NAMALWA (cell line): Measurements from ENCODE around the gene SPACA4.
A peak's percentile ranks its signal among the peaks of the same experiment; 100 is the strongest.
"Not testable (repeated sequence)": the region's sequence is repeated elsewhere in the genome, so short reads cannot be mapped to it uniquely, and the experiment has no call there.

Experiments
- DNase-seq: peaks from one replicate; pipeline ENCODE4 v3.0.0-alpha.2; 2015; ENCODE audit warnings: low spot score

SPACA4 gene

GRCh38 chr19:48606463-48607358 is at the start of gene SPACA4:
Gene SPACA4, plus strand, starts transcription at chr19:48606742. Its CDS starts 237 bp downstream, at chr19:48606979.
- no peak for DNase-seq

GRCh38 chr19:48556825-48557224 is 49.7 kb upstream of the SPACA4 start:
- DNase-seq: no peak

- DNase-seq: no peak
Observed at GRCh38 chr19:48558018-48558684, 48.4 kb upstream of the SPACA4 start.

DNA sequence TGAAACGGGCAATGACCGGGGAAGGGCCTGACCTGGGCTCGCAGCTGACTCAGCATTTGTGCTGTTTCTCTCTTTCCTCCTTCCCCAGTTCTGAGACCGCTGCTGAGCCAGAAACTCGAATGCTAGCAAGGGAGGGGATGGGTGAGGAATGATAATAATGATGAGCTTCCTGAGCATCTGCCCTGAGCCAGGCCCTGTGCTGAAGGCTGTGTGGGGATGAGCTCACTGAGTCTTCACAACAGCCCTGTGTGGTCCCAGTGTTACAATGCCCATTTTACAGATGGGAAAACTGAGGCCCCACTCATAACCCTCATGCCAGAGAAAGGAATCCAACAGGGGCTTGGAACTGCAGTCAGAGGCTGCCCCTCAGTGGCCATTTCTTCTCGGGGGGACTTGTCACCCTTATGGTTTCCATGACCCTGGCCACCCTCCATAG is 46.4 kb upstream of the SPACA4 start:
- DNase-seq: no peak

DNA sequence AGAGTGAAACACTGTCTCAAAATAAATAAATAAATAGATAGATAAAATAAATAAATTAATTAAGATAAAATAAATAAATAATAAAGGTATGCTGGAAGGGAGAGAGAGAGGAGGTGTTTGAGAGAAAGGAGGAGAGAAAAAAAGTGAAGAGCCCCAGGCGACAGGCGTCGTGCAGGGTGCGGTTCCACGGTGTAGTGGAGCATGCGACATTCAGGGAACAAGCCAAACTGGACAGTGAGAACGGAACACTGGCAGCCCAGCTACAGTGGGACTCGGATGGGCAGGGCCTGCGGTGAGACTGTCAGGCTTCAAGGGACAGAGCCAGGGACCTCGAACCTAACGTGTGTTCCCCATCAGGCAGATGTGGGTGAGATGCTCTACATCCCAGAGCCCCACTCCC is 45.1 kb upstream of the SPACA4 start:
- DNase-seq: no peak

GRCh38 chr19:48565090-48565489 is 41.5 kb upstream of the SPACA4 start:
- DNase-seq: no peak

- no peak for DNase-seq
Observed at GRCh38 chr19:48568345-48568886, 38.1 kb upstream of the SPACA4 start.

DNA sequence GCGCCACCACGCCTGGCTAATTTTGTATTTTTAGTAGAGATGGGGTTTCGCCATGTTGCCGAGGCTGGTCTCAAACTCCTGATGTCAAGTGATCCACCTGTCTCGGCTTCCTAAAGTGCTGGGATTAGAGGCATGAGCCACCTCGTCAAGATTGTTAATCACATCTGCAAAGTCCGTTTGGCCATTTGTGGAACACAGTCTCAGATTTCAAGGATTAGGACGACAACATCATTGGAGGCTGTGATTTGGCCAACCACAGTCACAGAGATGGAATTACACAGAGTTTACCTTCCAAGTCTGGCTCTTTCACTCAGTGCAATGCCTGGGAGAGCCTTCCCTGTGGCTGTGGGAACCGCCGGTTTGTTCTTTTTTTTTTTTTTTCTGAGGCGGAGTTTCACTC is 36.7 kb upstream of the SPACA4 start:
- no peak for DNase-seq

DNA sequence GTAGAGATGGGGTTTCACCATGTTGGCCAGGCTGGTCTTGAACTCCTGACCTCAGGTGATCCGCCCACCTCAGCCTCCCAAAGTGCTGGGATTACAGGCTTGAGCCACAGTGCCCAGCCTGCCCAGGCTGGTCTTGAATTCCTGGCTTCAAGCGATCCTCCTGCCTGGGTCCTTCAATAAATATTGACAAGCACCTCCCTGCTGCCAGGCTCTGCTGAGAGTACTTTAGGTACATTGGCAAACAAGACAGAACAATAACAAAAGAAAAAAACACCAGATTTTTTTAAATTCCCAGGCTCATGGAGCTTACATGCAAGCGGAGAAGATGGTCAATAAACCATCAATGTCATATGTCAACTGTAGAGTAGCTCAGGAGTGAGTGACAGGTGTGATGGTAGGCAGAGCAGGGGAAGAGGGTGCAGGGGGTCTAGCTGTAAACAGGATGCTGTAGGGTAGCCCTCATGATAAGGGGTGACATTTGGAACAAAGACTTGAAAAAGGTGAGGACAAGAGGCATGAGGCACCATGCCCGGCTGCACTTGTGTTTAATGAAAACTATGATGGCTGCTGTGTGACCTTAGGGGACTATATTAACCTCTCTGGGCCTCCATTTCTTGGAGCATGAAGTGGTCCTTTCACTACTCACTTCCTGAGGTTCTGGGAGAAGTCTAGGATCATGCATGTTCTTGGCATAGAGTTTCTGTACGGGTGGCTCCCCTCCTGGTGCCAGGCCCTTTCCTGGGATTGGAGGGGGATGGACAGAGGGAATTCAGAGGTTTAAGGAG is 35.0 kb upstream of the SPACA4 start:
- DNase-seq: no peak

GRCh38 chr19:48573163-48573505 is 33.4 kb upstream of the SPACA4 start:
- no peak for DNase-seq

DNA sequence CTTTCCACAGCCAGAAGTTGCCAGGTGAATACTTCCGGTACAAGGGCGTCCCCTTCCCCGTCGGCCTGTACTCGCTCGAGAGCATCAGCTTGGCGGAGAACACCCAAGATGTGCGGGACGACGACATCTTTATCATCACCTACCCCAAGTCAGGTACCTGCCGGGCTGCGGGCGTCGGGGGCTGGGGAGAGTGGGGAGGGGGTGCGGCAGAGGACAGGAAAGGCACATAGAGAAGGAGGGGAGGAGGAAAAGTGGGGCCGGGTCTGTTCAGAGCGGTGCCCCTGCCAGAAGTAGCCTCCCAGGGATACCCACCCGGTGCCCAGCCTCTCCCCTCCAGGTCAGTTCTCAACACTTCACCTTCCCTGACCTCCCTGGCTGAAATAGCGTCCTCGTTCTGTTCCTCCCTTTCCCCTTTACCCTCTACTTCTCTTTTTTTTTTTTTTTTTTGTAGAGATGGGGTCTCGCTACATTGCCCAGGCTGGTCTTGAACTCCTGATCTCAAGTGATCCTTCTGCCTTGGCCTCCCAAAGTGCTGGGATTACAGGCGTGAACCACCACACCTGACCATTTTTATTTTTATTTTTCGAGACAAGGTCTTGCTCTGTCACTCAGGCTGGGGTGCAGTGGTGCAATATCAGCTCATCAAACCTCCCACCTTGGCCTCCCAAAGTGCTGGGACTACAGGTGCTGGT is 30.5 kb upstream of the SPACA4 start:
- no peak for DNase-seq

DNA sequence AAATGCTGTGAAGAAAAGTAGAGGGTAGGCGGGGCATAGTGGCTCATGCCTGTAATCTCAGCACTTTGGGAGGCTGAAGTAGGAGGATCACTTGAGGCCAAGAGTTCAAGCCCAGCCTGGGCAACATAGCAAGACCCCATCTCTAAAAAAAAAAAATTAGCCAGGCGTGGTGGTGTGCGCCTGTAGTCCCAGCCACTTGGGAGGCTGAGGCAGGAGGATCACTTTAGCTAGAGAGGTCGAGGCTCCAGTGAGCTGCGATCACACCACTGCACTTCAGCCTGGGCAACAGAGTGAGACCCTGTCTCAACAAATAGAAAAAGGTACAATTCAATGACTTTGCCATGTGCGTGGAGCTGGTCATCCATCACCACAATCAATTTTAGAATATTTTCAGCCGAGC is 28.6 kb upstream of the SPACA4 start:
- DNase-seq: not testable (repeated sequence)

- DNase-seq: no peak
Observed at GRCh38 chr19:48578891-48579290, 27.7 kb upstream of the SPACA4 start.

GRCh38 chr19:48582168-48582567 is 24.4 kb upstream of the SPACA4 start:
- no peak for DNase-seq

DNA sequence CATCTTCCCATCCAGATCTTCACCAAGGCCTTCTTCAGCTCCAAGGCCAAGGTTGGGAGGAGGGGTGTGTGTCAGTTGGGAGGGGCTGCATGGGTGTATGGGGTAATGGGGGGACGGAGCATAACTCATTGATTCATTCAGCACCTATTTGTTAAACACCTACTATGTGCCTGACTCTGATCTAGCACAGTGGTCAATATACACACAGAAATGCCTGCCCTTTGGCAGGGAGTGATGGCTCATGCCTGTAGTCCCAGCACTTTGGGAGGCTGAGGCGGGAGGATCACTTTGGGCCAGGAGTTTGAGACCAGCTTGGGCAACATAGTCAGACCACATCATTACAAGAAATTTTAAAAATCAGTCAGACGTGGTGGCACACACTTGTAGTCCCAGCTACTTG is 19.2 kb upstream of the SPACA4 start:
- DNase-seq: no peak

DNA sequence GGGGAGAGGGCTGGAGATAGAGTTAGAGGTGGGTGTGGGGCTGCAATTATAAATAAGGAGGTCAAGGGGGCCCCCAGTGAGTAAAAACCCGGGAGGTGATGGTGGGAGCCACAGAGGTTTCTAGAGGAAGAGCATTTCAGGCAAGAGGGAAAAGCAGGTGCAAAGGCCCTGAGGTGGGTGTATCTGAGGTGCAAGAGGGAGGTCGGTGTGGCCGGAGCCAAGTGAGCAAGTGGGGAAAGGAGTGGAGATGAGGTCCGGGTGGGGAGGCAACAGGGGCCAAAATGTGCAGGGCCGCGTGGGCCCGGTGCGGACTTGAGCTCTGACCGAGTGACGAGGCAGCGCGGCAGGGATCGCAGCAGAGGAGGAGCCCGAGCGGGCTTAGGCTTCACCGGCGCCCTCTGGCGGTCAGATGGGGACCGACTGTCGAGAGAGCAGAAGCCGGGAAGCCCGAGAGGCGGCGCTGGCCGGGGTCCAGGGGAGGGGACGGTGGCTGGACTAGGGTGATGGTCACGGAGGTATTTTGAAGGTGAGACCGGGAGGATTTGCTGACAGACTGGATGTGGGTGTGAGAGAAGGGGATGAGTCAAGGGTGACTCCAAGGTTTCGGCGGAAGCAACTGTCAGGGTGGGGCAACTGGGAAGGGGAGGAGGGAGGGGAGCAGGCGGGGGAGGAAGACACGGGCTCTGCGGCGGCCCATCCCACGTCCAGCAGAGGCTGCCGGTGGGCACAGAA is 17.7 kb upstream of the SPACA4 start:
- DNase-seq: peak; percentile 88

DNA sequence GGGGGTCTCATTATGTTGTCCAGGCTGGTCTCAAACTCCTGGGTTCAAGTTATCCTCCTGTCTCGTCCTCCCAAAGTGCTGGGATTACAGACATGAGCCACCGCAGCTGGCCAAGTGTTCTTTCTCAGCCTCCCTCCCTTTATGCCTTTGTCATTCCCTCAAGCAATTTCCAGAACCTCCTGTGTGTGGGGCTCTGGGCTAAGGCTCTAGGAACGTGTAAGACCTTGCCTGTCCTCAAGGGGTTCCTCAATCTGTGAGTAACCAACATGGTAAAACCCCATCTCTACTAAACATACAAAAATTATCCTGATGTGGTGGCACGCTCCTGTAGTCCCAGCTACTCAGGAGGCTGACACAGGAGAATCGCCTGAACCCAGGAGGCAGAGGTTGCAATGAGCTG is 15.5 kb upstream of the SPACA4 start:
- DNase-seq: no peak

- no peak for DNase-seq
Observed at GRCh38 chr19:48595171-48595570, 11.4 kb upstream of the SPACA4 start.

DNA sequence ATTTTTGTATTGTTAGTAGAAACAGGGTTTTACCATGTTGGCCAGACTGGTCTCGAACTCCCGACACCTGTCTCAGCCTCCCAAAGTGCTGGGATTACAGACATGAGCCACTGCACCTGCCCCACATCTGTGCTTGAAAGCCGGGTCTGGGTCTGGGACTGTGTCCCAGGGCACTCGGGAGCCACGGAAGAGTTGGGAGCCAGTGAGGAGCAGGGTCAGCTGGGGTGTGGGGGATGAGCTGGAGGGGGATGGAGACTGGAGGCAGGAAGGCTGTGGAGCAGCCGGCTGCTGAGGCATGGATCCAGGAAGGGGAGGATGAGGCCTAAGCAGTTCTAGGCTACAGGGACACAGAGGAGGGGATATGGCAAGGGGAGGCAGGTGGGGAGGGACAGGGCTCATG is 10.7 kb upstream of the SPACA4 start:
- no peak for DNase-seq

GRCh38 chr19:48596237-48596636 is 10.3 kb upstream of the SPACA4 start:
- DNase-seq: no peak
